Measurements from ENCODE around the gene RFESD. TPM values are rescaled to one million over a fixed set of nuclear protein-coding genes. Genes with fewer than 3 reads are reported as not detected.

RFESD gene
- total RNA-seq: 1.9 and 2.2 TPM in 2 replicates

DNA sequence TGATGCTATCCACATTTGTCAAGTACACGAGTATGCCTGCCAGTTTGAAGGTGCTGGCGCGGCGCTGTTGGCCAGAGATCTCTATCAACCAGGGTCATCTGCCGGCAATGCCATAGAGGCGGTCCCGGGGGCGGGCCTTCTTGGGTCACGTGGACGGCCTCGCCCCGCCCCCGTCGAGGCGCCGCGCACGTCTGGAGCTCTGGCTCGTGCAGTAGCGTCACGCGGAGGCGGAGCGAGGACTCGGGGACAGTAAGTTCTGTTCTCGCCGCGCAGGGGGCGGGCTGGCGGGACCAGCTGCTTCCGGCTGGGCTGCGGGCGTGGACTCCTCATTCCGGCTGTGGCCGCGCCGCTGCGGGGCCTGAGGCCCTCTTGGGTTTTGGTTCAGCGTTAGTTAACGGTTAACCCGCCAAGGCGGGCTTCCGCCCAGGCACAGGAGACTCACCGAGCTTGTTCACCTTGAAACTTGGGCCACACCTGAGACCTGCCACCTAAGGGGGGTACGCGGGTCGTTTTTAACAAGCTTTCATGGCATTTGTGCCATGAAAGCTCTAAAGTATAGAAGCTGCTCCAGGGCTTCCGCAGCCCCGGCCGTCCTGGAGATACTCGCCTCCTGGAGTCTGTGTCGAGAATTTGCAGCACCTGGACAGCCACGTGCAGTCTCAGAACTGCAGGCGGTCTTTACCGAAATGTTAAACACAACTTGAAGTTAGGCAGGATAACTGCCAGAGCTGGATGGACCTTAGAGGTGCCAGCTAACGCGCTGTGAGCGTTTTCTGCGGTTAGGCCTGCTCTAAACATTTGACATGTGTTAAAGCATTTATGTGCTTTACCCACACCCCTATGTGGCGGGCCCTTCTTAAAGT lies at the start of gene RFESD:
RFESD (plus strand) TSS at position 209 of the 863 bp plus-strand sequence. CDS start 5,495 bp downstream, outside the sequence.

GRCh38 chr5:95620030-95620869 lies 26.3 kb upstream of the RFESD start, which contains the start of gene GPR150:
Gene GPR150 (plus strand): TSS chr5:95620087. CDS start chr5:95620276, 189 bp downstream.

GRCh38 chr5:95682891-95683290 lies 36.3 kb downstream of the RFESD start, which contains the start of gene SPATA9:
Gene SPATA9 (minus strand): TSS chr5:95682991. CDS start chr5:95682854, 137 bp downstream.

Other genes starting within 250 kb of the RFESD start
- 148 and 161 TPM in 2 replicates for gene SKIC3, start 91.8 kb upstream of the RFESD start, total RNA-seq
- 15.0 and 28.6 TPM in 2 replicates for gene ARSK, start 91.7 kb upstream of the RFESD start, total RNA-seq
- gene GPR150, start 26.7 kb upstream of the RFESD start, total RNA-seq: 0.40 and 0.46 TPM in 2 replicates
- 0.13 and 0.30 TPM in 2 replicates for gene SPATA9, start 36.2 kb downstream of the RFESD start, total RNA-seq
- 120 and 154 TPM in 2 replicates for gene RHOBTB3, start 84.6 kb downstream of the RFESD start, total RNA-seq
- 24.8 and 59.6 TPM in 2 replicates for gene GLRX, start 175.9 kb downstream of the RFESD start, total RNA-seq

Measured in smooth muscle cell of the pulmonary artery (primary cell).